ENCODE measurements around the gene GALNT9.
"Not testable (repeated sequence)": the region's sequence is repeated elsewhere in the genome, so short reads cannot be mapped to it uniquely, and the experiment has no call there.

The GALNT9 gene

GRCh38 chr12:132155771-132156572, 173.4 kb downstream of the GALNT9 start:
- Histone ChIP-seq H3K4me3 (ENCODE audit: low read length) (no peak overlapping the region), H2AFZ (ENCODE audit: low read depth, low read length) (no peak overlapping the region)

GRCh38 chr12:132154941-132155770, 174.2 kb downstream of the GALNT9 start:
- no peaks in the 10 kb centered on the region for H3K27me3 ChIP-seq (ENCODE audit: insufficient read depth, low read length)
- H3K4me1 ChIP-seq (ENCODE audit: insufficient read depth, low read length): peaks cover 6% of the 10 kb centered on the region
- H2AFZ ChIP-seq (ENCODE audit: low read depth, low read length): no peak overlapping the region
- H3K36me3 ChIP-seq (ENCODE audit: insufficient read depth, low read length): peaks cover 24% of the 10 kb centered on the region
- no peak overlapping the region for H3K4me3 ChIP-seq (ENCODE audit: low read length)
- H3K9me3 ChIP-seq (ENCODE audit: low read length): peaks cover 5% of the 10 kb centered on the region

More at GRCh38 chr12:132155771-132156572, 173.4 kb downstream of the GALNT9 start:
- H3K9me3 ChIP-seq (ENCODE audit: low read length): peaks cover 5% of the 10 kb centered on the region
- H3K4me1 ChIP-seq (ENCODE audit: insufficient read depth, low read length): peaks cover 6% of the 10 kb centered on the region
- peaks cover 24% of the 10 kb centered on the region for H3K36me3 ChIP-seq (ENCODE audit: insufficient read depth, low read length)
- H3K27me3 ChIP-seq (ENCODE audit: insufficient read depth, low read length): no peaks in the 10 kb centered on the region

GRCh38 chr12:132154341-132154761, 175.0 kb downstream of the GALNT9 start:
- no peak overlapping the region for H2AFZ ChIP-seq (ENCODE audit: low read depth, low read length)
- H3K27me3 ChIP-seq (ENCODE audit: insufficient read depth, low read length): no peaks in the 10 kb centered on the region
- H3K4me3 ChIP-seq (ENCODE audit: low read length): no peak overlapping the region

GRCh38 chr12:132153501-132154340, 175.7 kb downstream of the GALNT9 start:
- peaks cover 7% of the 10 kb centered on the region for H3K9me3 ChIP-seq (ENCODE audit: low read length)
- no peak overlapping the region for H3K4me3 ChIP-seq (ENCODE audit: low read length)

More at GRCh38 chr12:132154341-132154761, 175.0 kb downstream of the GALNT9 start:
- H3K36me3 ChIP-seq (ENCODE audit: insufficient read depth, low read length): peaks cover 24% of the 10 kb centered on the region
- H3K4me1 ChIP-seq (ENCODE audit: insufficient read depth, low read length): peaks cover 6% of the 10 kb centered on the region
- peaks cover 7% of the 10 kb centered on the region for H3K9me3 ChIP-seq (ENCODE audit: low read length)

GRCh38 chr12:132152953-132153352, 176.4 kb downstream of the GALNT9 start:
- Histone ChIP-seq H3K4me3 (ENCODE audit: low read length) (no peak overlapping the region), H3K9me3 (ENCODE audit: low read length) (peaks cover 7% of the 10 kb centered on the region), H3K4me1 (ENCODE audit: insufficient read depth, low read length) (peaks cover 6% of the 10 kb centered on the region), H2AFZ (ENCODE audit: low read depth, low read length) (no peak overlapping the region), H3K36me3 (ENCODE audit: insufficient read depth, low read length) (peaks cover 29% of the 10 kb centered on the region), H3K27me3 (ENCODE audit: insufficient read depth, low read length) (no peaks in the 10 kb centered on the region)

More at GRCh38 chr12:132153501-132154340, 175.7 kb downstream of the GALNT9 start:
- H2AFZ ChIP-seq (ENCODE audit: low read depth, low read length): no peak overlapping the region
- H3K36me3 ChIP-seq (ENCODE audit: insufficient read depth, low read length): peaks cover 24% of the 10 kb centered on the region
- H3K27me3 ChIP-seq (ENCODE audit: insufficient read depth, low read length): no peaks in the 10 kb centered on the region
- H3K4me1 ChIP-seq (ENCODE audit: insufficient read depth, low read length): peaks cover 6% of the 10 kb centered on the region

- Histone ChIP-seq H3K9me3 (ENCODE audit: low read length) (peaks cover 7% of the 10 kb centered on the region), H2AFZ (ENCODE audit: low read depth, low read length) (no peak overlapping the region), H3K36me3 (ENCODE audit: insufficient read depth, low read length) (peaks cover 33% of the 10 kb centered on the region), H3K4me1 (ENCODE audit: insufficient read depth, low read length) (peaks cover 6% of the 10 kb centered on the region), H3K27me3 (ENCODE audit: insufficient read depth, low read length) (no peaks in the 10 kb centered on the region), H3K4me3 (ENCODE audit: low read length) (no peak overlapping the region)
These were observed 177.0 kb downstream of the GALNT9 start for GRCh38 chr12:132152411-132152821.

- Histone ChIP-seq H2AFZ (ENCODE audit: low read depth, low read length) (no peak overlapping the region), H3K27me3 (ENCODE audit: insufficient read depth, low read length) (no peaks in the 10 kb centered on the region), H3K9me3 (ENCODE audit: low read length) (peaks cover 4% of the 10 kb centered on the region), H3K4me1 (ENCODE audit: insufficient read depth, low read length) (peaks cover 6% of the 10 kb centered on the region), H3K4me3 (ENCODE audit: low read length) (no peak overlapping the region), H3K36me3 (ENCODE audit: insufficient read depth, low read length) (peaks cover 32% of the 10 kb centered on the region)
These were observed 177.5 kb downstream of the GALNT9 start for GRCh38 chr12:132151766-132152410.

GRCh38 chr12:132151145-132151765, 178.1 kb downstream of the GALNT9 start:
- Histone ChIP-seq H3K27me3 (ENCODE audit: insufficient read depth, low read length) (no peaks in the 10 kb centered on the region), H3K36me3 (ENCODE audit: insufficient read depth, low read length) (peaks cover 27% of the 10 kb centered on the region), H3K4me3 (ENCODE audit: low read length) (no peak overlapping the region), H3K9me3 (ENCODE audit: low read length) (peaks cover 2% of the 10 kb centered on the region), H3K4me1 (ENCODE audit: insufficient read depth, low read length) (peaks cover 6% of the 10 kb centered on the region), H2AFZ (ENCODE audit: low read depth, low read length) (no peak overlapping the region)

- no peak overlapping the region for H2AFZ ChIP-seq (ENCODE audit: low read depth, low read length)
- no peak overlapping the region for H3K4me3 ChIP-seq (ENCODE audit: low read length)
- no peaks in the 10 kb centered on the region for H3K27me3 ChIP-seq (ENCODE audit: insufficient read depth, low read length)
- peaks cover 6% of the 10 kb centered on the region for H3K4me1 ChIP-seq (ENCODE audit: insufficient read depth, low read length)
- H3K9me3 ChIP-seq (ENCODE audit: low read length): peaks cover 2% of the 10 kb centered on the region
- H3K36me3 ChIP-seq (ENCODE audit: insufficient read depth, low read length): peaks cover 29% of the 10 kb centered on the region
These were observed 178.6 kb downstream of the GALNT9 start for GRCh38 chr12:132150780-132151144.

- not testable (repeated sequence) for H3K9me3 ChIP-seq (ENCODE audit: low read length); H3K27me3 ChIP-seq (ENCODE audit: insufficient read depth, low read length); H3K4me3 ChIP-seq (ENCODE audit: low read length); H2AFZ ChIP-seq (ENCODE audit: low read depth, low read length)
- Histone ChIP-seq H3K36me3 (ENCODE audit: insufficient read depth, low read length) (peaks cover 29% of the 10 kb centered on the region), H3K4me1 (ENCODE audit: insufficient read depth, low read length) (peaks cover 14% of the 10 kb centered on the region)
These were observed 179.9 kb downstream of the GALNT9 start for GRCh38 chr12:132149526-132149925.

GRCh38 chr12:132148368-132149045, 180.9 kb downstream of the GALNT9 start:
- H3K9me3 ChIP-seq (ENCODE audit: low read length): peaks cover 2% of the 10 kb centered on the region
- peaks cover 29% of the 10 kb centered on the region for H3K36me3 ChIP-seq (ENCODE audit: insufficient read depth, low read length)
- peaks cover 8% of the 10 kb centered on the region for H3K4me1 ChIP-seq (ENCODE audit: insufficient read depth, low read length)
- H3K27me3 ChIP-seq (ENCODE audit: insufficient read depth, low read length): no peaks in the 10 kb centered on the region
- H3K4me3 ChIP-seq (ENCODE audit: low read length): no peak overlapping the region
- H2AFZ ChIP-seq (ENCODE audit: low read depth, low read length): no peak overlapping the region

Data from neuron (in vitro differentiated cells).